NT2/D1 (cell line): ENCODE measurements around the gene CDKN3.
A peak's percentile ranks its signal among the peaks of the same experiment; 100 is the strongest.

Experiments
- DNase-seq: peaks from one replicate; pipeline ENCODE4 v3.0.0-alpha.2; 2011; ENCODE audit warnings: low read depth, low spot score
- H3K27me3 ChIP-seq: 2 replicates; pipeline ENCODE4 v1.6.0; 2011; ENCODE audit warnings: mild to moderate bottlenecking; ENCODE audit not compliant: insufficient read length, insufficient read depth
- H3K36me3 ChIP-seq: 2 replicates; pipeline ENCODE4 v1.6.1; 2011; ENCODE audit warnings: mild to moderate bottlenecking, low read length, mixed read lengths; ENCODE audit not compliant: insufficient read depth, insufficient read length
- H3K4me1 ChIP-seq: 2 replicates; pipeline ENCODE4 v1.5.1; 2011; ENCODE audit not compliant: insufficient read depth, insufficient read length
- H3K4me3 ChIP-seq: 2 replicates; pipeline ENCODE4 v1.5.1; 2011; ENCODE audit warnings: low read depth; ENCODE audit not compliant: insufficient read length
- H3K9ac ChIP-seq: 2 replicates; pipeline ENCODE4 v1.6.0; 2011; ENCODE audit warnings: low read depth; ENCODE audit not compliant: insufficient read length
- H3K9me3 ChIP-seq: 2 replicates; pipeline ENCODE4 v1.5.1; 2011; ENCODE audit warnings: mild to moderate bottlenecking, low read length; ENCODE audit not compliant: insufficient read depth
- SUZ12 ChIP-seq: IDR thresholded peaks from 2 replicates; pipeline ENCODE4 v1.6.1; 2011; ENCODE audit not compliant: insufficient read length, insufficient read depth; ENCODE audit errors: extremely low read depth
- YY1 ChIP-seq: IDR thresholded peaks from 2 replicates; pipeline ENCODE4 v1.6.1; 2011; ENCODE audit not compliant: insufficient read length, insufficient read depth
- ZNF274 ChIP-seq: IDR thresholded peaks from 2 replicates; pipeline ENCODE4 v1.6.1; 2011; ENCODE audit warnings: mild to moderate bottlenecking, low read depth, low read length

The CDKN3 gene

DNA sequence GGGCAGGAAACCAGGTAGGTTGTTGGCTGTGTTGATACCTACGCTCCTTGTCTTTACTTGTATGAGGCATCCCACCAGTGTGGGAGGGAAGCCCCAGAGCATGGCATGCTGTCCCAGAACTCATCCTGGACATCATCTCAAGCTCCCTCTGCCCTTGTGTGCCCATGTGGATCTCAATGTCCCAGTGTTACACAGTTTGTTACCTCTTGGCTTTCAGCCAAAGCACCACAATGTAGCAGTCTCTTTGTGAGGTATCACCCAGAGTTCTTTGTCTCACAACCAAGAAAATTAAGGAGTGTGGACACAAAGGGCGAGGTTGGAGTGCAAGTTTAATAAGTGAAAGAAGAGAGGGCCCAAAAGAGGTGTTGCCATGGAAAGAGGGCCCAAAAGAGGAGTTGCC is 43.1 kb upstream of the CDKN3 start:
- Histone ChIP-seq H3K9me3 (peaks cover 21% of the 10 kb centered on the region; the same call in 1 of the 2 replicates), H3K36me3 (no peaks in the 10 kb centered on the region), H3K9ac (no peak overlapping the region), H3K4me1 (no peaks in the 10 kb centered on the region), H3K27me3 (no peaks in the 10 kb centered on the region), H3K4me3 (no peak overlapping the region)
- TF ChIP-seq SUZ12 = no peak
- TF ChIP-seq ZNF274 = no peak
- TF ChIP-seq YY1 = no peak
- DNase-seq = no peak

DNA sequence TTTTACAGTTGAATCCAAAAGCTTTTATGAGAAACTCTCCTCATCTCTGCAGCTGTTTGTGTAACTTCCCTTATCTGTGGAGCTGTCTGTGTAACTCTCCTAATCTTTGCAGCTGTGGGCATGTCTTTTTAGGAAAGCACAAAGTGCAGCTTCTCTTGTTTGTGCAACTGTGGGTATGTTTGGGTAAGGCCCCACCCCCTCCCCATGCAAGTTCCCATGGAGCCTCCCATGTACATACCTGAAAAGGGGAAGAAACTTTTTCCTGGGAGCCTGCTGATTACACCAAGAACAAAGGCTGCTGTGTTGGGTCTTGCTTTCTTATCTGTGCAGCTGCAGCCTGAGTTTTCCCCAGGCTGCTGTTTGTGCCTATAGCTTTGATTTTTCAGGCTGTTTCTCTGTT is 42.7 kb upstream of the CDKN3 start:
- Histone ChIP-seq H3K9me3 (peaks cover 21% of the 10 kb centered on the region; the same call in 1 of the 2 replicates), H3K4me3 (no peak overlapping the region), H3K4me1 (no peaks in the 10 kb centered on the region), H3K36me3 (no peaks in the 10 kb centered on the region), H3K9ac (no peak overlapping the region), H3K27me3 (no peaks in the 10 kb centered on the region)
- DNase-seq = no peak
- TF ChIP-seq YY1 (no peak), SUZ12 (no peak), ZNF274 (no peak)

DNA sequence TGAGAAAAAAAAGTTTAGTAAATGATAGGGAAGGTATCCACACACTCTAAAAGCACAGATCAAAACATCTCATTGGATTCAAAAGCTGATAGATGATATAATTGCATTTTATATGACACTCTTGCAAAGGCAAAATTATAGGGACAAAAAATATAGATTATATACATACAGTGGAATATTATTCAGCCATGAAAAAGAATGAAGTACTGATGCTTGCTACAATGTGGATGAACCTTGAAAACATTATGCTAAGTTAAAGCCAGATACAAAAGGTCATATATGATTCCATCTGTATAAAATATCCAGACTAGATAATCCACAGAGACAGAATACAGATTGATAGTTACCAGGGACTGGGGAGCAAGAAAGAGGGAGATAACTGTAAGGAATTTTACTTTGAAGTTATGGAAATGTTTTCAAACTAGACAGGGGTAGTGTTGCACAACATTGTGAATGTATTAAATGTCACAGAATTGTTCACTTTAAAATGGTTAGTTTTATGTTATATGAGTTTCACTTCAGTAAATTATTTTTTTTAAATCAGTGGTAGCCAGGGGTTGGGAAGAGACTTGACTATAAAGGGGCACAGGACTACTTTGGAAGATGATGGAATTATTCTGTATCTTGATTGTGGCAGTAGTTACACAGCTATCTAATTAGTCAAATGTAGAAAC is 41.7 kb upstream of the CDKN3 start:
- H3K9me3 ChIP-seq = peaks cover 21% of the 10 kb centered on the region; the same call in 1 of the 2 replicates
- H3K4me1 ChIP-seq = no peaks in the 10 kb centered on the region
- H3K27me3 ChIP-seq = no peaks in the 10 kb centered on the region
- no peak overlapping the region for H3K4me3 ChIP-seq
- TF ChIP-seq ZNF274 (no peak), SUZ12 (no peak), YY1 (no peak)
- H3K9ac ChIP-seq = no peak overlapping the region
- H3K36me3 ChIP-seq = no peaks in the 10 kb centered on the region
- DNase-seq = no peak

DNA sequence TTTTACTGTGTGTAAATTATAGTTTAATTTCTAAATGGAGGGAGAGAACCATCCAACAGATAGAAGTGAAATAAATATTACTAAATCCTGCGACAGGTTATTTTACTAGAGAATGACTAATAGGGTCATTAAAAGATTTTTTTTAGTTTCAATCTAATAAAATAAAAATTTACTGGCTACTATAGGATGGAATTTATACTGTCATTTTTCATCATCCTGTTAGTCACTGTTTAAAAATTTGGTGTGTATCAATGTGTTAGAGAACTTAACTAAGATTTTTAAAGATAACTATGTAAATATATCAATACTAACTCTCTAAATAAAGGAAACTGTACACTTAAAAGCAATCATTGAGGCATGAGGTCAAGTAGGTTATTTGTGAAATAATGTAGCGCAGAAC is 41.1 kb upstream of the CDKN3 start:
- Histone ChIP-seq H3K36me3 (no peaks in the 10 kb centered on the region), H3K9ac (no peak overlapping the region), H3K9me3 (peaks cover 24% of the 10 kb centered on the region; the same call in 1 of the 2 replicates), H3K27me3 (no peaks in the 10 kb centered on the region), H3K4me1 (no peaks in the 10 kb centered on the region), H3K4me3 (no peak overlapping the region)
- TF ChIP-seq YY1 (no peak), ZNF274 (no peak), SUZ12 (no peak)
- no peak for DNase-seq

DNA sequence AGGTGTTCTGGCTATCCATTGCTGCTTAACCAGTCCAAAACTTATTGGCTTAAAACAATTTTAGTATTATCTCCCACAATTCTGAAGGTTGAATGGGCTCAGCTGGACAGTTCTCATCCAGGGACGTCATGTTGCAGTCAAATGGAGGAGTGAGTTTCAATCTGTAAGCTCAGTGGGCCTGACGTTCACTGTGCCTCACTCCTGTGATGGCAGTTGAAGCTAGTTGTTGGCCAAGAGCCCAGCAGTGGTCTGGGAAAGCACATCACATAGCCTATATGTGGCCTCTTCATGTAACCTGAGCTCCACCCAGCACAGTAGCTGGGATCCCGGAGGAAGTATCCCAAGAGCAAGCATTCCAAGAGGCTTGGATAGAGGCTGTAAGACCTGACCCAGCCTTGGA is 40.6 kb upstream of the CDKN3 start:
- Histone ChIP-seq H3K9me3 (peaks cover 29% of the 10 kb centered on the region; the same call in 1 of the 2 replicates), H3K27me3 (no peaks in the 10 kb centered on the region), H3K9ac (no peak overlapping the region), H3K4me3 (no peak overlapping the region), H3K36me3 (no peaks in the 10 kb centered on the region), H3K4me1 (no peaks in the 10 kb centered on the region)
- TF ChIP-seq YY1 (no peak), SUZ12 (no peak), ZNF274 (no peak)
- DNase-seq = no peak

DNA sequence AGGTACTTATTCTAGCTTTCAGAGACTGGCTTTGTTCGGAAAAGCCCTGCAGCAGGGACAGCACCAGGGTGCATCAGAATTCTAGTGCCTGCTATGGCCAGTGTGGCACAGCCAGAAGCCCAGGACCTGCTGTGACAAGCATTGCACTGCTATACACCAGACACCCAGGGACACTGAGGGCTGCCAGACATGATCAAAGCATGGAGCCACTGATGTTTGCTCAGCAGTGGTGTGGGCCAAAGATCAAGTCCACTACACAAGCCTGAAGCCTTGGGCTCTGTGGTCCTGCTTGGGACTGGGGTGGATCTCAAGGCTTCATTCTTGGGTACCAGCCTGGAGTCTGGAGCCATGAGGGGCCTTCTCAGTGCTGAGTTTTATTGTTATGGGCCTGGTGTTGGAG is 36.1 kb upstream of the CDKN3 start:
- no peak overlapping the region for H3K9ac ChIP-seq
- TF ChIP-seq ZNF274 (no peak), YY1 (no peak)
- H3K4me1 ChIP-seq = no peaks in the 10 kb centered on the region

DNA sequence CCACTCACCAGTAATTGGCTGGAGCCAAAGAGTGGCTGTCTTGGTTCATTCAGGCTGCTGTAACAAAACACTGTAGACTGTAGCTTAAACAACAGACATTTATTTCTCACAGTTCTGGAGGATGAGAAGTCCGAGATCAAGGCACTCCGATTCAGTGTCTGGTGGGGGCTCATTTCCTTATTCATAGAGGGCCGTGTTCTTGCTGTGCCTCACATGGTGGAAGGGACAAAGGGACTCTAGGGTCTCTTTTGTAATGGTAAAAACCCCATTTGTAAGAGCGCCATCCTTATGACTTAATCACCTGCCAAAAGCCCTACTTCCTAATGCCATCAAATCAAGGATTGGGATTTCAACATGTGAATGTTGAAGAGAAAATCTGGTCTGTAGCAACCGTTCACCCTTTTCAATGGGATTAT is 34.7 kb upstream of the CDKN3 start:
- TF ChIP-seq ZNF274 = no peak
- no peak for TF ChIP-seq SUZ12
- no peak for TF ChIP-seq YY1
- Histone ChIP-seq H3K36me3 (no peaks in the 10 kb centered on the region), H3K9ac (no peak overlapping the region), H3K4me1 (peaks cover 2% of the 10 kb centered on the region), H3K27me3 (no peaks in the 10 kb centered on the region), H3K4me3 (no peak overlapping the region), H3K9me3 (peaks cover 13% of the 10 kb centered on the region; the same call in 1 of the 2 replicates)
- peak; percentile 86 for DNase-seq

More for the DNA sequence above, 36.1 kb upstream of the CDKN3 start:
- DNase-seq = no peak
- Histone ChIP-seq H3K4me3 (no peak overlapping the region), H3K9me3 (peaks cover 13% of the 10 kb centered on the region; the same call in 1 of the 2 replicates), H3K36me3 (no peaks in the 10 kb centered on the region), H3K27me3 (no peaks in the 10 kb centered on the region)
